ENCODE results near the gene PRAME.
"Not testable (repeated sequence)": the region's sequence is repeated elsewhere in the genome, so short reads cannot be mapped to it uniquely, and the experiment has no call there.

GRCh38 chr22:22510833-22511232, 48.2 kb downstream of the PRAME start:
- TF ChIP-seq POLR2A, CTCF, POLR2AphosphoS5 (IDR thresholded peaks at IDR 0.05): not testable (repeated sequence)
